Myocyte (in vitro differentiated cells): ENCODE measurements around the gene WFDC10A. TPM values are rescaled to one million over a fixed set of nuclear protein-coding genes. Genes with fewer than 3 reads are reported as not detected.
"Not testable (repeated sequence)": the region's sequence is repeated elsewhere in the genome, so short reads cannot be mapped to it uniquely, and the experiment has no call there.

Experiments
- DNase-seq: peaks from one replicate; pipeline ENCODE4 v3.0.0-alpha.2; 2012; ENCODE audit warnings: low read depth
- polyA plus RNA-seq: library from polyadenylated mRNA; unstranded; fragments of >200 nt; gene quantifications from one replicate; pipeline ENCODE4 v1.2.1, GENCODE V29; 2012; ENCODE audit warnings: missing spikeins
- total RNA-seq: library from RNA; depleted of rRNA; stranded (reverse); fragments of >200 nt; gene quantifications from 2 replicates; pipeline ENCODE4 v1.2.3, GENCODE V29; 2014

The WFDC10A gene
- total RNA-seq, result not detected in 2 replicates
- polyA plus RNA-seq, result not detected

DNA sequence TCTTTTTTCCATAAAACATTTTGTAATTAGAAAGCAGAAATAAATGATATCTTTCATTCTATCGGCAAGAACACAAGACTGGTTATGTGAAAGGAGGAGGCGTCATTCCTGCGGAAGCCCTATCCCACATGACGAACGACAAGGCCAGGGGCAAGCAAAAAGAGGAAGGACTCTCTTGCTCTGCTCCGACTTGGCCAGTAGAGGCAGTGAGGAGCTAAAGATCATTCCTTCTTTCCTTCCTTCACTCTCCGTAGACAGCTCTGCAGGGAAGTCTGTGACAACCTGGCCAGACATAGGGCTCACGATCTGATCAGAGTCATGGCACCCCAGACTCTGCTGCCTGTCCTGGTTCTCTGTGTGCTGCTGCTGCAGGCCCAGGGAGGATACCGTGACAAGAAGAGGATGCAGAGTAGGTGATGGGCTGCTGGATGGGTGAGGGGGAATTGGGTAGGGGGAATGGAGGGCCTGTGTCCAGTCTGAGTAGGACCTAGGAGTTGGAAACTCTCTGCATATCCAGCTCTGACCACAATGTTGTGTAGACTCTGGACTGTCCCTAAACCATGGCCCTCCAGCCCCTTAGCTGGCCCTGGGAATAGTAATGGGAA is at the start of gene WFDC10A:
TSS of gene WFDC10A (plus strand) at position 244 of the 605 bp plus-strand sequence. CDS start at position 319, 75 bp downstream.
- peak; percentile 48 for DNase-seq

GRCh38 chr20:45581702-45582101 is 47.8 kb upstream of the WFDC10A start:
- DNase-seq, result no peak

GRCh38 chr20:45583502-45583901 is 46.0 kb upstream of the WFDC10A start:
- no peak for DNase-seq

- DNase-seq, result not testable (repeated sequence)
Measured at GRCh38 chr20:45584294-45584693, 45.2 kb upstream of the WFDC10A start.

DNA sequence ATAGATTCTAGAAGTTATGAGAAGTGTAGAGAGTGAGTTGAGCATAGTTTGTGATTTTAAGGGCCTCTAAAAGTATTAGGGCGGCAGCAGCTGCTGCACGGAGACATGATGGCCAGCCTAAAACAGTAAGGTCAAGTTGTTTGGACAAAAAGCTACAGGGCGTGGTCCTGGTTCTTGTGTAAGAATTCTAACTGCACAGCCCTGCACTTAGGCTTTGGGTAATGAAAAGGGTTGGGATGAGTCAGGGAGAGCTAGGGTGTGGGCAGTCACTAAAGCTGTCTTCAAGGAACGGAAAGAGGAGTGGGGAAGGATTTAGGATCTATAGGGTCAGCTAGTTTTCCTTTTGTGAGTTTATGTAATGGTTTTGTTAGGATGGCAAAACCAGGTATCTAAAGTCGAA is 43.6 kb upstream of the WFDC10A start:
- peak; percentile 45 for DNase-seq

DNA sequence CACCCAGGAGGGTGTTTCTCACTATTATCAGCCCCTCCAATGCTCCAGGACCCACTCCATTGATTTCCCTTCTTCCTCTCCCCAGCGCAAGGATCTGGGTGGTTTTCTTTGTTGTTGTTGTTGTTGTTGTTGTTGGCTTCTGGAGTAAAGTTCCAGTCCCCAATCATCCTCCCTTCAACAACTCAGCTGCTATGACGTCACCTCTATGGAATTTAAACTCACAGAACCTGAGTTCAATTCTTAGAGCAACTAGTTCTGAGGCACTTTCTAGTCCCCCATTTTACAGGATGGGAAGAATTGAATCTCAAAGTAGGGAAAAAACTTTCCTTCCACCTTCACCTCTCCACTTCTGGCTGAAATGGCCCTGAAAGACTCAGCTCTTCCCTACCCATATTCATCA is 40.7 kb upstream of the WFDC10A start:
- peak; percentile 7 for DNase-seq

DNA sequence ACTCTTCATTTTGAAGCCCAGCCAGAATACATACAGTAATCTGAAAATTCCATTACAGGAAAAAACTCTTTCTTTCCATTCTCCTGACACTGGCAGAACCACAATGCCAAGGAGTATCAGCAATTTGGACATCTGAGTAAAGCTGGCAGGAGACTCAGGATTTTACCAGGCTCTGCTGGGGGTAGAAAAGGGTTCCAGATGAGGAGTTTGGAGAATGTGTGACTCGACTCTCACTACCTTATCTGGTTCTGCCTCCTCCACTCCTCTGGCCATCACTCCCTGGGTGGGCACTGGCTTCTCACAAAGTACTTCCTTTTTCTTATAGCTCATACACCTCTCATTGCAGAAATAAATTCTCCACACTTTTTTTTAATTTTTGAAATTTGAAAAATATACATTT is 39.8 kb upstream of the WFDC10A start:
- DNase-seq, result no peak

GRCh38 chr20:45592574-45593189 is 36.9 kb upstream of the WFDC10A start:
- peak; percentile 70 for DNase-seq

DNA sequence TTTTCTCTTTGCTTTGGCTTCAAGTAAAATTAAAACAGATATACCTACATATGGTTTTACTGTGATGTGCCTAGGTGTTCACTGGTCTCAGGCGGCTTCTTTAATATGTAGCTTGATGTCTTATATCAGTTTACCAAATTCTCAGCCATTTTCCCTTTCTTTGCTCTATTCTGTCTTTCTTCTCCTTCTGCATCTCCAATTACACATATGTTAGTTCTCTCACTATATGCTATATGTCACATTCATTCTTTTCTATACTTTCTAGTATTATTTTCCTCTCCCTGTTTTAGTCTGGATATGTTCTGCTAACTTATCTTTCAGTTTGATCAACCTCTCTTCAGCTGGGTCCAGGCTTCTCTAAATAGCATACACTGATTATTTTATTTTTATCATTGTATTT is 36.0 kb upstream of the WFDC10A start:
- DNase-seq, result no peak

- DNase-seq, result no peak
Measured at GRCh38 chr20:45595235-45595634, 34.3 kb upstream of the WFDC10A start.

GRCh38 chr20:45607810-45608209 is 21.7 kb upstream of the WFDC10A start:
- DNase-seq, result no peak

DNA sequence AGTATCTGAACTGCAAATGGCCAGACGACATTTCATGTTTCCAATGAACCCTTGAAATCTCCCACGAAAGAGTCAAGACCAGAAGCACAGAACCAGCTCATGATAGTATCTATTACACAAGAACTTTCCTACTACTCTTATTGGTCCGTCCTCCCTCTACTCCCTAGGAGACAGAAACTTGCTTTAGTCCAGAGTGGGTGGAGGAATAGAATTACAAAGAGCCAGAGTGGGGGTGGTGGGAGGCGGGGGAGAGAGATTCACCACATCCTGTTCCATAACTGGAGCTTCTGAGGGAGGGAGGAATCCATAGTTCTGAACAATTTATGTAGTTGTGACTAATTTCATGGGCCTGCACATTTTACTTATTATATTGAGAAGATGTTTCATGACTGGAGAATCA is 18.5 kb upstream of the WFDC10A start:
- DNase-seq, result peak; percentile 80

GRCh38 chr20:45612314-45612713 is 17.2 kb upstream of the WFDC10A start:
- no peak for DNase-seq

DNA sequence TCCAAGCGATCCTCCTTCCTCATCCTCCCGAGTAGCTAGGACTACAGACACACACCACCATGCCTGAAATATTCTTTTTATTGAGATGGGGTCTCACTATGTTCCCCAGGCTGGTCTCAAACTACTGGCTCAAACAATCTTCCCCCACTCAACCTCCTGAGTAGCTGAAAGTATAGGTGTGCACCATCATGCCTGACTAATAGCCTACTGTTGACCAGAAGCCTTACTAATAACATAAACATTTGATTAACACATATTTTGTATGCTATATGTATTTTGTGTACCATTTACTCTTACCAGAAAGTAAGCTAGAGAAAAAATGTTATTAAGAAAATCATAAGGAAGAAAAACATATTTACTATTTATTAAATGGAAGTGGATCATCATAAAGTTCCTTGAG is 11.9 kb upstream of the WFDC10A start:
- no peak for DNase-seq

DNA sequence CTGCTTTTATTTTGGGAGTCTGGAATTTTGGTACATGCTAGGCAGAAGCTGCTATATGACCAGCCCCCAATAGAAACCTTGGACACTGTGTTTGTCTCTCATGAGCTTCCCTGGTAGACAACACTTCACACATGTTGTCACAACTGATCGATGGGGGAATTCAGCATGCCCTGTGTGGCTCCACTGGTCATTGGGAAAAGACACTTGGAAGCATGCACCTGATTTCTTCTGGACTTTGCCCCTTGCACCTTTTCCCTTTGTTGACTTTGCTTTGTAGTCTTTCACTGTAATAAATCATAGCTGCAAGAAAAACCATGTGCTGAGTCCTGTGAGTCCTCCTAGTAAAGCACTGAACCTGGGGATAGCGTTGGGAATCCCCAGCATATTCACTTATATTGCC is 7.9 kb upstream of the WFDC10A start:
- DNase-seq, result no peak

DNA sequence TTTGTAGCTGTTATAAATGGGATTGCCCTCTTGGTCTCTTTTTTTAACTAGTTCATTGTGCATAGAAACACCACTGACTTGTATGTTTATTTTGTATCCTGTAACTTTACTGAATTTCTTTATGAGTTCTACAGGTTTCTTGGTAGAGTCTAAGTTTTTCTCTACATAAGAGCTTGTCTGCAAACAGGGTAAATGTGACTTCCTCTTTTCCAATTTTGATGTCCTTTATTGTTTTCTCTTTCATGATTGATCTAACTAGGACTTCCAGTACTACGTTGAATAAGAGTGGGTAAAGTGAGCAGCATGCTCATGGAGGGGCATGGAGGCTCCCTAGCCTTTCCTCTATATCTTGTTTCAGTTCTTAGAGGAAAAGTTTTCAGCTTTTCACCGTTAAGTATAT is 3.0 kb upstream of the WFDC10A start:
- no peak for DNase-seq

DNA sequence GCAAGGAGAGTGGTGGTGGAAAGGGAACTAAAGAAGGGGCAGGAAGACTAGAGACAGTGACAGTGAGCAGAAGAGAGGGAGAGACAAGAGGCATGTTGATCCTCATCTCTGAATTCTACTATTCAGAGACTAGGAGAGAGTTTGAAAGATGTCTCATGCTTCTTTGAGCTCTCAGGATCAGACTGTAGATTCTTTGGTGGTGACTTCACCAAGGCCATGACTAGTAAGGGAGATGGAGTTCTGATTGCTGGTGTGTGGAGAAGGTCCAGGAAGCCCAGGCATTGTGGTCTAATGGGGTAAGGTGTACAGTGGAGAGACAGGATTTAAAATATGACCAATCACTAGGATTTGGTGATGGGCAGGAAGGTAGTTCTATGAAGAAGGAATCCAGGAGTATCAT is 832 bp downstream of the WFDC10A start:
- no peak for DNase-seq

- DNase-seq, result no peak
Measured at GRCh38 chr20:45631184-45631583, 1.6 kb downstream of the WFDC10A start, which contains the start of gene WFDC9. Gene WFDC9, minus strand, starts transcription at chr20:45631284. Its CDS starts 21,103 bp downstream, at chr20:45610181.

- no peak for DNase-seq
Measured at GRCh38 chr20:45636513-45636912, 7.0 kb downstream of the WFDC10A start.

- no peak for DNase-seq
Measured at GRCh38 chr20:45639687-45640086, 10.1 kb downstream of the WFDC10A start.

DNA sequence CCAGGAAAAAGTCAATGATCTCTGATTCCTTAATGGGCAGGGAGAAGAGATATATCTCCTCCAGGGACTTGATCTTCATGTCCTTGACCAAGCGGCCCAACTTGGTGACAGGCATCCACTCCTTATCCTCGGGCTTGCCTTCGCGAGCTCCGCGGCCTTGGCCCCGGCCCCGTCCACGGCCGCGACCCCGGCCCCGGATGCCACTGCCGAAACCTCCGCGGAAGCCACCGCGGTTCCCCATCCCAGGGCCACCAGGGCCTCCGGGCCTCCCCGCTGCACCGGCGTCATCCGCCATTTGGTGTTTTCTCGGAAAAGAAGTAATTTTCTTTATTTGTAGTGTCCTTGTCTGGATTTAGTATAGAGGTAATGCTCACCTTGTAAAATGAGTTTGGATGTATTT is 11.5 kb downstream of the WFDC10A start:
- DNase-seq, result not testable (repeated sequence)

DNA sequence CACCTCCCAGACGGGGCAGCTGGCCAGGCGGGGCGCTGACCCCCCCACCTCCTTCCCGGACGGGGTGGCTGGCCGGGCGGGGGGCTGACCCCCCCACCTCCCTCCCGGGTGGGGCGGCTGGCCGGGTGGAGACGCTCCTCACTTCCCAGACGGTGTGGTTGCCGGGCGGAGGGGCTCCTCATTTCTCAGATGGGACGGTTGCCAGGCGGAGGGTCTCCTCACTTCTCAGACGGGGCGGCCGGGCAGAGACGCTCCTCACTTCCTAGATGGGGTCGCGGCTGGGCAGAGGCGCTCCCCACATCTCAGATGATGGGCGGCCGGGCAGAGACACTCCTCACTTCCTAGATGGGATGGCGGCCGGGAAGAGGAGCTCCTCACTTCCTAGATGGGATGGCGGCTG is 16.3 kb downstream of the WFDC10A start:
- not testable (repeated sequence) for DNase-seq

DNA sequence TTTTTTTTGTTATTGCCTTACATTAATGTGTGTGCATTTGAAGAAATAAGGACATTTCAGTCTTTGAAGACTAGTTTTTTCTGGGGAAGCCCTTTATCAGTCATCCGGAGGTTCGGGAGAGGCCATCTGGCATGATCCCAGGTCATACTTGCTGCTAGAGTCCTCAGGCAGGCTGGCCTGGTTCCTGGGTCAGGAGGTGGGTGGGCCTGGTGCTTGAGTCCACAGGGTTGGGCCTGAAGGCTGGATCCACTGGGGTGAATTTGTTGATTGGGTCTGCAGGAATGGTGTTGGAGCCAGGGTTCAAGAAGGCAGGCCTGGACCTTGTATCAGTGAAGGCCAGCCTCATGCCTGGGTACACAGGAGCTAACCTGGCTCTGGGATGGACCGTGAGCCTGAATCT is 17.3 kb downstream of the WFDC10A start:
- DNase-seq, result no peak
